Measurements from ENCODE around the gene CDCA8.

- TF ChIP-seq POLR2AphosphoS5 (IDR thresholded peaks at IDR 0.05) = no peak
- TF ChIP-seq CTCF (IDR thresholded peaks at IDR 0.05) = no peak
Observed at GRCh38 chr1:37701051-37701450, 8.7 kb downstream of the CDCA8 start.

Data from esophagus muscularis mucosa (tissue), 3 donors.